Measurements from ENCODE around the gene LPCAT1.

DNA sequence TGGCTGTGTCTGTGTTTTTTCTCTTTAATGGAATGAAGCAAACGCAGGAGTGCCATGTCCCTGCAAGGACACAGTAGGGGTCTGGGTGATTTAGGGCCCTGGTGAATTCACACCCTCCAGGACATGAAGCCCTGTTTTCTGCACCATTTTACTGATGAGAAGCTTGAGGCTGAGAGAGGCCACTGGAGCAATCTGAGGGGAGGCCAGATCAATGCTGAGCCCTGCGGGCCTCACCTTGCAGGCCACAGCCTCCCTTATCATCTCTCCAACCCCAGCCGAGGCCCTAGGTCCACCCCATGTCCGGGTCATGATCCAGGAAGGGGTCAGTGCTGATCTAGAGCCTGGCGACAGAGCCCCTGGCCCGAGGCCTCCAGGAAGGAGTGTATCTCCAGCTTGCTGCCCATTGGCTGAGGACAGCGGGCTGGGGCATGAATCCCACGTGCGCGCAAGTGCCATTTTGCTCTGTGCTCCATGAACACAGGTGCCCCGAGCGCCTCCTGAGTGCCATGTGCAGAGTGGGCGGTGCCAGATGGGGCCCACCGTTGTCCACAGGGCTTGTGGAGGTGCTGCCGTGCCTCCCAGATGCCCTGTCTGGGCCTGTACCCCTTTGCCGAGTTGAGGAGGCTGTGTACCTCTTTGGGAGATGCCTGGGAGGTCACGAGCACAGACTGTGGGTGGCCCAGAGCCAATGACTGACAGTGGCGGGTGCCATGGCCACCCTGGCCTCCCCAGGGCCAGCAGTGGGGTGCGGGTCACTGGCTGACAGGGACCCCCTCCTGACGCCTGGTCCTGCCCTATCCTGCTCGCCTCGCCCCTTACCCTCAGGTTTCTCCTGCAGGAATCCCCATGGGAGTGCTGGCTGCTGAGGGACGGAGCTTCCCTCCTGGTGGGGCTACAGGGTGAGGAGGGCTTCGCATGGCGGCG is 32.3 kb upstream of the LPCAT1 start:
- TF ChIP-seq POLR2A (IDR thresholded peaks at IDR 0.05; ENCODE audit: borderline replicate concordance, extremely low read depth, insufficient read depth, insufficient read length) (no peak), CEBPB (IDR thresholded peaks at IDR 0.05; ENCODE audit: low read depth) (no peak), POLR2AphosphoS5 (IDR thresholded peaks at IDR 0.05; ENCODE audit: low read depth, low read length) (no peak), EZH2 (IDR thresholded peaks at IDR 0.05) (no peak), EZH2phosphoT487 (IDR thresholded peaks at IDR 0.05; ENCODE audit: borderline replicate concordance) (no peak), FOSL1 (IDR thresholded peaks at IDR 0.05; ENCODE audit: low read depth) (no peak), RAD21 (IDR thresholded peaks at IDR 0.05; ENCODE audit: low read depth) (no peak)
- TF ChIP-seq, protein P1, sequence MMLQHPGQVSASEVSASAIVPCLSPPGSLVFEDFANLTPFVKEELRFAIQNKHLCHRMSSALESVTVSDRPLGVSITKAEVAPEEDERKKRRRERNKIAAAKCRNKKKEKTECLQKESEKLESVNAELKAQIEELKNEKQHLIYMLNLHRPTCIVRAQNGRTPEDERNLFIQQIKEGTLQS (IDR thresholded peaks at IDR 0.05), result no peak
- TF ChIP-seq, protein P2, sequence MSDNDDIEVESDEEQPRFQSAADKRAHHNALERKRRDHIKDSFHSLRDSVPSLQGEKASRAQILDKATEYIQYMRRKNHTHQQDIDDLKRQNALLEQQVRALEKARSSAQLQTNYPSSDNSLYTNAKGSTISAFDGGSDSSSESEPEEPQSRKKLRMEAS (IDR thresholded peaks at IDR 0.05), result no peak
- TF ChIP-seq, protein P3, sequence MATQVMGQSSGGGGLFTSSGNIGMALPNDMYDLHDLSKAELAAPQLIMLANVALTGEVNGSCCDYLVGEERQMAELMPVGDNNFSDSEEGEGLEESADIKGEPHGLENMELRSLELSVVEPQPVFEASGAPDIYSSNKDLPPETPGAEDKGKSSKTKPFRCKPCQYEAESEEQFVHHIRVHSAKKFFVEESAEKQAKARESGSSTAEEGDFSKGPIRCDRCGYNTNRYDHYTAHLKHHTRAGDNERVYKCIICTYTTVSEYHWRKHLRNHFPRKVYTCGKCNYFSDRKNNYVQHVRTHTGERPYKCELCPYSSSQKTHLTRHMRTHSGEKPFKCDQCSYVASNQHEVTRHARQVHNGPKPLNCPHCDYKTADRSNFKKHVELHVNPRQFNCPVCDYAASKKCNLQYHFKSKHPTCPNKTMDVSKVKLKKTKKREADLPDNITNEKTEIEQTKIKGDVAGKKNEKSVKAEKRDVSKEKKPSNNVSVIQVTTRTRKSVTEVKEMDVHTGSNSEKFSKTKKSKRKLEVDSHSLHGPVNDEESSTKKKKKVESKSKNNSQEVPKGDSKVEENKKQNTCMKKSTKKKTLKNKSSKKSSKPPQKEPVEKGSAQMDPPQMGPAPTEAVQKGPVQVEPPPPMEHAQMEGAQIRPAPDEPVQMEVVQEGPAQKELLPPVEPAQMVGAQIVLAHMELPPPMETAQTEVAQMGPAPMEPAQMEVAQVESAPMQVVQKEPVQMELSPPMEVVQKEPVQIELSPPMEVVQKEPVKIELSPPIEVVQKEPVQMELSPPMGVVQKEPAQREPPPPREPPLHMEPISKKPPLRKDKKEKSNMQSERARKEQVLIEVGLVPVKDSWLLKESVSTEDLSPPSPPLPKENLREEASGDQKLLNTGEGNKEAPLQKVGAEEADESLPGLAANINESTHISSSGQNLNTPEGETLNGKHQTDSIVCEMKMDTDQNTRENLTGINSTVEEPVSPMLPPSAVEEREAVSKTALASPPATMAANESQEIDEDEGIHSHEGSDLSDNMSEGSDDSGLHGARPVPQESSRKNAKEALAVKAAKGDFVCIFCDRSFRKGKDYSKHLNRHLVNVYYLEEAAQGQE (IDR thresholded peaks at IDR 0.05; ENCODE audit: low read depth), result no peak
- TF ChIP-seq, protein P4, sequence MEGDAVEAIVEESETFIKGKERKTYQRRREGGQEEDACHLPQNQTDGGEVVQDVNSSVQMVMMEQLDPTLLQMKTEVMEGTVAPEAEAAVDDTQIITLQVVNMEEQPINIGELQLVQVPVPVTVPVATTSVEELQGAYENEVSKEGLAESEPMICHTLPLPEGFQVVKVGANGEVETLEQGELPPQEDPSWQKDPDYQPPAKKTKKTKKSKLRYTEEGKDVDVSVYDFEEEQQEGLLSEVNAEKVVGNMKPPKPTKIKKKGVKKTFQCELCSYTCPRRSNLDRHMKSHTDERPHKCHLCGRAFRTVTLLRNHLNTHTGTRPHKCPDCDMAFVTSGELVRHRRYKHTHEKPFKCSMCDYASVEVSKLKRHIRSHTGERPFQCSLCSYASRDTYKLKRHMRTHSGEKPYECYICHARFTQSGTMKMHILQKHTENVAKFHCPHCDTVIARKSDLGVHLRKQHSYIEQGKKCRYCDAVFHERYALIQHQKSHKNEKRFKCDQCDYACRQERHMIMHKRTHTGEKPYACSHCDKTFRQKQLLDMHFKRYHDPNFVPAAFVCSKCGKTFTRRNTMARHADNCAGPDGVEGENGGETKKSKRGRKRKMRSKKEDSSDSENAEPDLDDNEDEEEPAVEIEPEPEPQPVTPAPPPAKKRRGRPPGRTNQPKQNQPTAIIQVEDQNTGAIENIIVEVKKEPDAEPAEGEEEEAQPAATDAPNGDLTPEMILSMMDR (IDR thresholded peaks at IDR 0.05 in 2 of 3, conservative IDR thresholded peaks at IDR 0.05 in 1 of 3; ENCODE audit: borderline replicate concordance in 1 of 3, insufficient read depth in 1 of 3, low read depth in 2 of 3, low read length in 2 of 3), result no peak

Data from HCT116 (cell line).